ENCODE measurements around the gene RBM47.

- TF ChIP-seq POLR2A (IDR thresholded peaks at IDR 0.05) (no peak), CTCF (IDR thresholded peaks at IDR 0.05) (no peak)
Measured at GRCh38 chr4:40608628-40609027, 21.0 kb downstream of the RBM47 start.

All from Peyer's patch (tissue), 4 donors.